DMS 273 (cell line): ENCODE measurements around the gene SYNRG.
"Not testable (repeated sequence)": the region's sequence is repeated elsewhere in the genome, so short reads cannot be mapped to it uniquely, and the experiment has no call there.

Experiments used
- DNase-seq: peaks from one replicate; lab custom pipeline; 2025; ENCODE audit not compliant: unreplicated experiment; lab: John Stamatoyannopoulos, UW

Gene SYNRG

GRCh38 chr17:37609170-37610040, at the start of gene SYNRG:
Gene SYNRG, minus strand, starts transcription at chr17:37609418. Its CDS starts 63 bp downstream, at chr17:37609355.
- DNase-seq: peak; percentile 99

GRCh38 chr17:37657202-37657601, 48.0 kb upstream of the SYNRG start:
- no peak for DNase-seq

- DNase-seq: no peak
Measured at GRCh38 chr17:37651849-37652248, 42.6 kb upstream of the SYNRG start.

- DNase-seq: peak; percentile 41
Measured at GRCh38 chr17:37650419-37651003, 41.3 kb upstream of the SYNRG start.

- DNase-seq: no peak
Measured at GRCh38 chr17:37648555-37648954, 39.3 kb upstream of the SYNRG start.

- DNase-seq: no peak
Measured at GRCh38 chr17:37647856-37648255, 38.6 kb upstream of the SYNRG start.

- peak; percentile 25 for DNase-seq
Measured at GRCh38 chr17:37643869-37644268, 34.7 kb upstream of the SYNRG start.

GRCh38 chr17:37643118-37643766, 34.0 kb upstream of the SYNRG start, which contains the start of gene DDX52:
Gene DDX52, minus strand, starts transcription at chr17:37643446. Its CDS starts 26 bp downstream, at chr17:37643420.
- peak; percentile 96 for DNase-seq

- DNase-seq: peak; percentile 56
Measured at GRCh38 chr17:37642681-37643080, 33.5 kb upstream of the SYNRG start.

- no peak for DNase-seq
Measured at GRCh38 chr17:37640015-37640414, 30.8 kb upstream of the SYNRG start.

- no peak for DNase-seq
Measured at GRCh38 chr17:37637956-37638355, 28.7 kb upstream of the SYNRG start.

GRCh38 chr17:37616430-37616829, 7.2 kb upstream of the SYNRG start:
- not testable (repeated sequence) for DNase-seq

- DNase-seq: no peak
Measured at GRCh38 chr17:37614823-37615222, 5.6 kb upstream of the SYNRG start.

- DNase-seq: no peak
Measured at GRCh38 chr17:37614391-37614790, 5.2 kb upstream of the SYNRG start.

- DNase-seq: peak; percentile 12
Measured at GRCh38 chr17:37610971-37611370, 1.8 kb upstream of the SYNRG start.

- not testable (repeated sequence) for DNase-seq
Measured at GRCh38 chr17:37610041-37610420, 813 bp upstream of the SYNRG start.

GRCh38 chr17:37608351-37609169, 658 bp downstream of the SYNRG start:
- peak; percentile 74 for DNase-seq

GRCh38 chr17:37607637-37608331, 1.4 kb downstream of the SYNRG start:
- no peak for DNase-seq

GRCh38 chr17:37605813-37606505, 3.3 kb downstream of the SYNRG start:
- no peak for DNase-seq

- no peak for DNase-seq
Measured at GRCh38 chr17:37605081-37605480, 4.1 kb downstream of the SYNRG start.
